ENCODE data around the gene IL2RA.
"Not testable (repeated sequence)": the region's sequence is repeated elsewhere in the genome, so short reads cannot be mapped to it uniquely, and the experiment has no call there.

IL2RA gene

GRCh38 chr10:6082496-6083395 is 20.6 kb upstream of the IL2RA start:
- no peak for DNase-seq

DNA sequence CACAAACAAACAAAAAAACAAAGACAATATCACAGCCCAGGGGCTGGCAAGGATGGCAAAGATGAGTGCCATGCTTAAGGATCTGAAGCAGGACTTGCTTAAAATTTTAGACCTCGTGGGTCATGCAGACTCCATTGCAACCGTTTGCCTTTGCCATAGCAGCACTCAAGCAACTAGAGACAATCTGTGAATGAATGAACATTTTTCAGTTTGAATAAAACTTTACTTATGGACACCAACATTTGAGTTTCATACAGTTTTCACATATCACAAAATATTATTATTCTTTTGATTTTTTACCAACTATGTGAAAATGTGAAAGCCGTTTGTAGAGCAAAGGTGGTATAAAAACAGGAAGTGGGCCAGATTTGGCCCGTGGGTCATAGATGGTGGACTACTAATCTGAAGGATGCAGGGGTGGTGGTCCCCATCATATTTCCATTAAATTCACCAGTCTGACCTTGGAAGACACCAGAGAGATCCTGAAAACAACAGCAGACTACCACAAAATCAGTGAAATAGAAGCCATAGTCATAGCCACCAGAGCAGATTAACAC is 18.3 kb upstream of the IL2RA start:
- DNase-seq, result no peak

DNA sequence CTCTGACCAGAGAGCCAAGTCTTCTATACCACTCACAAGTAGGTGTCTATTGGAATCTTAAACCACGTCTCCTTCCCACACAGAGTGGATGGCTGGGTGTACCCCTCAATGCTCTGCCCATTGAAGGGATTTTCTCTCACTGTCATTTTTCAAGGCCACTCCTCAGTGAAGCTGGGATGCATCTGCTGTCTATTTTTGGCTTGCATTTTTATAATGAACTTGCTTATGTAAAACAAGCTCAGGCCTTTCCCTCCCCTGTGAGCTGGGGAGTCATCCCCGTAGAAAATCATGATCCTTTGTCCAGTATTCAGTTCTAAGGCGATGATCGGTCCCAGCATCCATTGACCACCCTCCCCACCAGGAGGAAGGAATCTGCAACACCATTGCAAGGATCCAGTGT is 16.9 kb upstream of the IL2RA start:
- no peak for DNase-seq

GRCh38 chr10:6077071-6077675 is 15.0 kb upstream of the IL2RA start:
- no peak for DNase-seq

DNA sequence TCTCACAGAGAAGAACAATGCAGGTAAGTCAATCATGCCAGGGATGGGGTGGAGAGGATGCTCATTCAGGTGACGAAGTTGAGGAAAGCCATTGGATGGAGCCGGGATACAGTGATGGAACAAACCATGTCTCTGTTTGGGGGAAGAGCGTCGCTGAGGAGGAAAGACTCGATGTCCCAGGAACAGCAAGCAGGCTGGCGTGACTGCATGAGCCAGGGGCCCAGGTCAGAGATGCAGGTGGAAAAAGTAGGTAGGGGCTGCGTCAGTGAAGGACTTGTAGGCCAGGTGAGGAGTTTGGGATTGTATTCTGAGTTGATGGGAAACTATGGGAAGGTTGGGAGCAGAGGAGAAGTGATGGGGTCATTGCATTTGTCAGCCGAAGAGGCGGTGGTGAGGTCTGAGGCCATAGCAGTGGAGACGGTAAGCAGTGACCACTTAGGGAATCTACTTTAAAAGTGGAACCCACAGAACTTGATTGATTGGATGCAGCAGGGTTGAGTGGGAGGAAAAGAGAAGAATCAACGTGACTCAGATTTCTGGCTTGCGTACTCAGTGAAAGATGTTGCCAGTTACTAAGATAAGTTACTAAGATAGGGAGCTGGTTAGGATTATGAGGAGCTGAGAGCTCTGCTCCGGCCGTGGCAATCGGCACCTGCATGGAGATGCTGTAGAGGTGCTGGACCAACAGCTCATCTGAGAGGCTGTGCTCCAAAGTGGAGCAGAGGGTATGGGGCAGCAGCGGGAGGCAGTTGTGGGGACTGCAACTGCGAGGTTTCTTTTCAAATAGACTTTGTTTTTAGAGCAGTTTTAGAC is 12.5 kb upstream of the IL2RA start:
- DNase-seq, result no peak

GRCh38 chr10:6072215-6072934 is 10.2 kb upstream of the IL2RA start:
- no peak for DNase-seq

DNA sequence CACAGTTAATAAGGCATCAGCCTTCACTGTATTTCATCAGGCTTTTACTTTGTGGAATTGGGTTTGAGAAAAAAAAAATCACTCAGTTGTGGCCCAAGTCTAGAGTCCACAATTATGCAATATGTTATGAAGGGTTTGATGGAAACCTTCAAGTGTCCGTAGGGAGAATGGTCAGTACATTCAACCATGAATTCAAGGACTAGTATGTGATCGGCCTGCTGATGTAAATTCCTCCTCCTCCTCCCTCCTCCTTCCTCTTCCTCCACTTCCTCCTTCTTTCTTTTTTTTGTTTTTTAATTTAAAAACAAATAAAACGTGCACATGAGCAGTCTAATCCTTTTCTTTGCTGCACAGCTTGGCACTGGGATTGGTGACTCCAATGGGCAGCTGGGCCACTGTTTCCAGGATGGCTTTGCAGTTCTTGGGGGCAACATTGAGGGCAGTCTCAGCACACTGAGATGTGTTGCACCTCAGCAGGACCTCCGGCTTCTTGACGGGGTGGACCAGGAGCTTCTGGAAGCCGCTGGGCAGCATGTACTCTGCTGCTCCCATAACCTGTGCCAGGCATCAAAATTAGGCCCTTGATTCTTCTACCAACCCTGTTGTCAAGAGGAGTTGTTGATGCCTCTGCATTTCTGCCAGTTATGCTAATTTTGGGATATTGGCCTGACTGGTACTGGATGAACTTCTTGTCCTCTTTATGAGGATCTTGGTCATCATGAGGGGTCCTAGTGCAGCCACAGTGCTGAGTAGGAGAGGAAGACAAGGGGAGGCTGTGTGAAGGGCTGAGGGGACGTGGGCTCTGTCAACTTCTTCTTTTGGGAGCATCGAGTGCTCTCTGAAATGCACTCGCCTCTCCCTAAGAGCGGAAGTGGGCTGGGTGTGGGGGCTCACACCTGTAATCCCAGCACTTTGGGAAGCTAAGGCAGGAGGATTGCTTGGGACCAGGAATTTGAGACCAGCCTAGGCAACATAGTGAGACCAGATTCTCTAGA is 9.3 kb upstream of the IL2RA start:
- DNase-seq, result no peak

DNA sequence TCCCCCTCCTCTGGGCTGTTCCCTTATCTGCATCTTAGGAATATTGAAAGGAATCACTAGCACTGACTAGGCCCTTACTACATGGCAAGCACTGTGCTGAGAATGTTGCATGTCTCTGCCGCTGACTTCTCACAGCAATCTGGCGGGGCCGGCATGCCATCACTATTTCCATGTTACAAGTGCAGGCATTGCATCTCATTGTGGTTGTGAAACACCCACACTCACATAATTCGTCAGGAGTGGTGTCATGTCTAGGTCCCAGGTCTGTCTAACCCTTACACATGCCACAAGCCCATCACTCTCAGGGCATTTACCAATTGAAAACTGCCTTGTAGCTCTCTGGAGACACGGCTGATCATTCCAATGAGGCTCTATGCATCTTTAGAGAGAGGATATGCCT is 8.5 kb upstream of the IL2RA start:
- no peak for DNase-seq

DNA sequence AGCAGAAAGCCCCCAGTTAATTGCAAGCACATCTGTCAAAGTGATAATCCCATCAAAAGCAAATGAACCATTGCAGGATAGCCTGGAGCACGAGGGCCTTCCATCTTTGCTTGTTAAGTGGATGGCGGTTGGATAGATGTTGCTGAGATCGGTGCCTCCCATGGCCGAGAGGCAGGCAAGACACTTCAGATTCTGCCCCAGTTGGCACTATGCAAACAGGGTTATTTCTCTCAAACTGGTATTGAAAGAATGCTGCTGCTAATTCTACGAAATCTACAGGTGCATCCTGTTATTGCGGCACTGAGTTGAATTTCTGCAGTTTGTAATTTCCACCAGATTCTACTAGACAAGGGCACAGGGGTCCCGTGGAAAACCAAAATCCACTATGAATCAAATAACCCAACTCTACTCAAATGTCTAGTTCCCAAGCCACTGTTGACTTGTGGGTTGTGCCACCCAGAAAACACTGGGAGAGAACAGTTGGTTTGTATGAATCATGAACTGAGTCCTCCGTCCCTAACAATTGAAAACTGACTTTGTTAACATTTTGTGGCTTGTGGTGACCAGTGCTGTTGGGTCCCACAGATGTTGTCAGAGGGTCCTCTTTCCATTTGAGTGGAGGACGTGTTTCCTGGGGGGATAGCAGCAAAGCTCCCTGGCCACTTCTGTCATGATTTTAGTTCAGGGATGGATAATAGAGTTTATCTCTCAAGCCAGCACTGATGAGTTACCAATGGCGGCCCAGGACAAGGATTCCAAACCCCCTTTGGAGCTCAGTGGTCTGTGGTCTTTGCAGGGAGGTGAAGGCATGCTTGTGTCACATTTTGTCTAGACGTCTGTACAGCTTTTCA is 7.1 kb upstream of the IL2RA start:
- no peak for DNase-seq

DNA sequence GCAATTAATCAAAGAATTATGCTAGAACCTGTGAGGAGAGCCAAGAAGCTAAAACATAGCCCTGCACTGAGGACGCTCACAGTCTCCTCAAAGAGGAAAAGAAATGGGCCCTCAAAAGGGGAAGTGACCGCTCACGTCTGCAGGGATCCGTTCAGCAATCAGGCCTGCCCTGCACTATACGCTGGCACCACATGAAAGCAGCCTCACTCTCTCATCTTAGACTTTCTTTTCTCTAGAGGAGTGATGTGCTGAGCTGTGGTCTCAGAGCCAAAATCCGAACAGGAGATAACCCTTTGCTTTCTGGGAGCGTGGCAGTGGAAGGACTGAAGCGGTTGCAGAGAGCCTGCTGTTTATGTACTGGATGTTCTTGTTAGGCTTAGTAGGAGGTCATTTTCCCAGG is 6.3 kb upstream of the IL2RA start:
- DNase-seq, result no peak

DNA sequence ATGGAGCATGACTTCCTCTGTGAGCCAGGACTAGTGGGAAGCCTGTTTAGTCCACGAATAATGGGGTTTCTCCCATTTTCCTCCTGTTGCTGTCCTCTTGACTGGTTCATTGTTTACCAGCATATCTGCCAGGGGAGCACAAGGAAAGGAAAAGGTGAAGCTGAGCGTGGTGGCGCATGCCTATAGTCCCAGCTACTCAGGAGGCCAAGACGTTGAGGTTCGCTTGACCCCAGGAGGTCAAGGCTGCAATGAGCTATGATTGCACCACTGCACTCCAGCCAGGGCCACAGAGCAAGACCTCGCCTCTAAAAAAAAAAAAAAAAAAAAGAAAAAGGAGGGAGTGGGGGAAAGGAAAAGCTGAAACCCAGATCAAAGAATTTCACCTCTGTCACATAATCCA is 5.8 kb upstream of the IL2RA start:
- no peak for DNase-seq

- no peak for DNase-seq
Measured at GRCh38 chr10:6067457-6067856, 5.3 kb upstream of the IL2RA start.

- no peak for DNase-seq
Measured at GRCh38 chr10:6065835-6066234, 3.7 kb upstream of the IL2RA start.

DNA sequence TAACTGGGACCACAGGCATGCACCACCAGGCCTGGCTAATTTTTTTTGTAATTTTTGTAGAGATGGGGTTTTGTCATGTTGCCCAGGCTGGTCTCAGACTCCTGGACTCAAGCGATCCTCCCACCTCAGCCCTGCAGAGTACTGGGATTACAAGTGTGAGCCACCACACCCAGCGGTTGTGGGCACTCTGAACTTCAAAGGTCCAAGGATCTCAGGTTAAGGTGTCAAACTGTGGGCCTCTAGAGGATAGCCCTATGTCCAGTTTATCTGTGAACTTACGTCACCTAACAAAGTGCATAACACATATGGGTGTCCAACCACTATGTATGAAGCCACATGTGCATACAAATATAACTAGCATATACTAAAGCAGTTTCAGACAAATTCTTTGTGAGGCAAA is 3.2 kb upstream of the IL2RA start:
- no peak for DNase-seq

GRCh38 chr10:6064726-6065125 is 2.6 kb upstream of the IL2RA start:
- not testable (repeated sequence) for DNase-seq

DNA sequence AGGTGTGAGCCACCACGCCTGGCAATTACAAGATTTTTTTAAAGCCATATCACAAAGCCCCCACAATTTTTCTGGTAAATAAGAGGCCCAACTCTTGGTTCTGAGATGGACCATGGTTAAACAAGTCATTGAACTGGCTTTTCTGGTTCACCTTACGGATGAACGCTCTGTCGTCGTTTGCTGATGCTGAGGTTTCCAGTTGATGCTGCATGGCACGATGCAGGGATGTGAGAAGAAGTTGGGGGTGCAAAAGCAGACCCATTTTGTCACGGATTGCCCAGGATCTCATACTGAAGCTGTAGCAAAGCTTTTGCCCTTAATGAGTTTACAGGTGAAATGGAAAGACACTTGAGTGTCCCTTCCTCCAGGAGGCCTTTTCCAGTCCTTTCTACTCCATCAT is 2.0 kb upstream of the IL2RA start:
- no peak for DNase-seq

- no peak for DNase-seq
Measured at GRCh38 chr10:6061056-6061455, 1.1 kb downstream of the IL2RA start.

DNA sequence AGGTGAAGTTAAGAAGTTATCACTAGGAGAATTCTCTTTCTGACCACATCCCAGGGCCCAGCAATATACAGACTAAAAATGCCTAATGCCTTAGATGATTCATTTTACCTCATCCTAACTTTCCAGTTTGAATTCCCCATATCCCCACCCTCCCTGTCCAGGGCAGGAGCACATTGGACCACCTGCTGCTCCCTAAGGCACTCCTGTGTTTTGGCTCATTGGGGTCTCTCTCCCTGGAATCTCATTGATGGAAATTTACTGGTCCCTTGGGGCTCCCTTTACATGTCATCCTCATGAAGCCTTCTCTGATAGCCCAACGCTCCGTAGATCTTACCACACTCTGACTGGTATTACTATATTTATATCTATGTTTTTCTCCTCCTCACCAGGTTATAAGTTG is 2.7 kb downstream of the IL2RA start:
- DNase-seq, result no peak

DNA sequence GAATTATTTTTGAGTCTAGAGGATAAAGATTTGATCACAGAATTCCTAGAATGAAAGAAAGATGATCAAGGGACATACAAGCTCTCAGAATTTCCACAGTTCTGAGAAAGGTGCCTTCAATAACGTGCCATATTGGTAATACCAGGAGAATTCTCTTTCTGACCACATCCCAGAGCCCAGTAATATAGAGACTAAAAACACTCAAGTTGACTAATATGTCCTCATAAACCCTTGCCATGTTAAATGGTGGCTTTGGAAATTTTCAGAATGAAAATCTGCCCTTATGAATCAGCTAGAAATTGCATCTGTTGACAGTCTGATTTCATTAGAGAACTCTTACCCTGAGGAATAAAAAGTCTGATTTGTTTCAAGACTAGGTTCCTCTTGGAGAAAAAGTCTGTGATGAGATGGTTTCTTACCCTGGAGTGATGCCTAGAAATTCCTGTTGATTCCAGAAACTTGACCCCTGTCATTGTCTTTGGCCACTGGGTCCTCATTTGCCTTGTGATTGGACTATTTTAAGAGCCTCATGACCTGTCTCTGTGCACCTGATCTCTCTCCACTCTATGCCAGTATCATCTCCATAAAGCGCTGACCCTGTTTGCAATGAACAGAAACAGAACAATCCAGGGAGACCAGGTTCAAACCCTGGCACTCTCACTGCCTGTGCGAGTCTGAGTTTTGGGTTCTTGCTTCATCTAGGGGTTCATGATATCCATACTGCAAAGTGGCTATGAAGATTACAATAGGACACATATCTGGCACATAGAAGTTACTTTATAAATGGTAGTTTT is 3.3 kb downstream of the IL2RA start:
- DNase-seq, result no peak
